BLaER1 (cell line): ENCODE results near the gene PPCDC.

Experiments
- H3K27ac ChIP-seq: shearing (Covaris generic); formaldehyde crosslinking; 2 replicates; pipeline ENCODE4 v1.8.1; 2022
- H3K27me3 ChIP-seq: shearing (Covaris generic); formaldehyde crosslinking; 2 replicates; pipeline ENCODE4 v1.8.1; 2022
- H3K36me3 ChIP-seq: shearing (Covaris generic); formaldehyde crosslinking; 2 replicates; pipeline ENCODE4 v1.8.1; 2022
- H3K4me1 ChIP-seq: shearing (Covaris generic); formaldehyde crosslinking; 2 replicates; pipeline ENCODE4 v1.8.1; 2022
- H3K4me2 ChIP-seq: shearing (Covaris generic); formaldehyde crosslinking; 2 replicates; pipeline ENCODE4 v1.8.1; 2022
- H3K4me3 ChIP-seq: shearing (Covaris generic); formaldehyde crosslinking; 2 replicates; pipeline ENCODE4 v1.8.1; 2022
- H3K9ac ChIP-seq: shearing (Covaris generic); formaldehyde crosslinking; 2 replicates; pipeline ENCODE4 v1.8.1; 2022
- H3K9me3 ChIP-seq: shearing (Covaris generic); formaldehyde crosslinking; 2 replicates; pipeline ENCODE4 v1.8.1; 2022
- H4K20me1 ChIP-seq: shearing (Covaris generic); formaldehyde crosslinking; 2 replicates; pipeline ENCODE4 v1.8.1; 2022
- Cebpa-rat ChIP-seq: shearing (Covaris generic); IDR thresholded peaks from 2 replicates; pipeline ENCODE4 v1.8.1; 2022

PPCDC gene

DNA sequence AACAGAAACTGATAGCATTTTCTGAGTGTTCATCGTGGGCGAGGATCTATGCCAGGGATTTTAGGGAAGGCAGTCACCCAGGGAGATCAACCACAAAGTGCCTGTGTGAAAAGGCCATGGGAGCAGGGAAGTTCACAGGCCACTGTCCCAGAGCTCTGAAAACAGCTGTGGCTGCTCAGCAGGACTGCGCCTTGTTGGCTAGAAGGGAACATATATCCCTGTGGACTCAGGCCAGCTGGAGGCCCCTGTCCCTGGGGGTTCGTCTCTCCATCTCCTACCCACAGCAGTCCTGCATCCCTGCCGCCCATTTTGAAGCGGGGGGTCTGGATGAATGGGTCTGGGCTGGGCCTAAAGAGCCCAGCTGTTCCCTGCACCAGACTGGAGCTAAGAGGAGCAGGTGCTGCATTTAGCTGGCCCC lies 27.8 kb downstream of the PPCDC start:
- peaks cover 57% of the 10 kb centered on the region for H3K4me1 ChIP-seq
- no peaks in the 10 kb centered on the region for H3K9me3 ChIP-seq
- no peak overlapping the region for H3K27ac ChIP-seq
- no peak overlapping the region for H3K9ac ChIP-seq
- no peaks in the 10 kb centered on the region for H3K27me3 ChIP-seq
- H3K4me3 ChIP-seq, result no peak overlapping the region
- peak overlapping the region; percentile 37 for H3K4me2 ChIP-seq
- H3K36me3 ChIP-seq, result peaks cover 18% of the 10 kb centered on the region
- TF ChIP-seq Cebpa-rat, result no peak
- H4K20me1 ChIP-seq, result peaks cover 20% of the 10 kb centered on the region; the same call in 1 of the 2 replicates

DNA sequence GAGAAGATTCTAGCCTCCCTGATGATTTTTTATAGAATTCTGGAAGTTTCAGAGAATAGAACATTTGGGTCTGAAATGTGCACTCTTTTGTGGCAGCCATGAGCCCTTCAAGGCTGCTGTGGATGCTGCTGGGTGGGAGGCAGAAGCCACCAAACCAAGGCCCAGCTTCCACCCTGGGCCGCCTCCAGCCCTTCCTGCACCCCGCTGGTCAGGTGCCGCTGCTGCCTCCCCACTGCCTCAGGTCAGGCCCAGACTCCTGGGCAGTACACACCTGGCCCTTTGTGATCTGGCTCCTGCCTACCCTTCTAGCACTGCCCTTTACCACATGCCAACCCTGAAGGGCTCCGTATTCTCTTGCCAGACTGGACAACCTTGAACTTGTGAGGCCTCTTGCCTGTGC lies 28.3 kb downstream of the PPCDC start:
- Histone ChIP-seq H4K20me1 (peaks cover 18% of the 10 kb centered on the region; the same call in 1 of the 2 replicates), H3K9ac (no peak overlapping the region), H3K4me3 (no peak overlapping the region), H3K27ac (no peak overlapping the region), H3K4me1 (peaks cover 52% of the 10 kb centered on the region), H3K9me3 (no peaks in the 10 kb centered on the region), H3K27me3 (no peaks in the 10 kb centered on the region), H3K36me3 (peaks cover 18% of the 10 kb centered on the region), H3K4me2 (no peak overlapping the region; the same call in 1 of the 2 replicates)
- TF ChIP-seq Cebpa-rat, result no peak

DNA sequence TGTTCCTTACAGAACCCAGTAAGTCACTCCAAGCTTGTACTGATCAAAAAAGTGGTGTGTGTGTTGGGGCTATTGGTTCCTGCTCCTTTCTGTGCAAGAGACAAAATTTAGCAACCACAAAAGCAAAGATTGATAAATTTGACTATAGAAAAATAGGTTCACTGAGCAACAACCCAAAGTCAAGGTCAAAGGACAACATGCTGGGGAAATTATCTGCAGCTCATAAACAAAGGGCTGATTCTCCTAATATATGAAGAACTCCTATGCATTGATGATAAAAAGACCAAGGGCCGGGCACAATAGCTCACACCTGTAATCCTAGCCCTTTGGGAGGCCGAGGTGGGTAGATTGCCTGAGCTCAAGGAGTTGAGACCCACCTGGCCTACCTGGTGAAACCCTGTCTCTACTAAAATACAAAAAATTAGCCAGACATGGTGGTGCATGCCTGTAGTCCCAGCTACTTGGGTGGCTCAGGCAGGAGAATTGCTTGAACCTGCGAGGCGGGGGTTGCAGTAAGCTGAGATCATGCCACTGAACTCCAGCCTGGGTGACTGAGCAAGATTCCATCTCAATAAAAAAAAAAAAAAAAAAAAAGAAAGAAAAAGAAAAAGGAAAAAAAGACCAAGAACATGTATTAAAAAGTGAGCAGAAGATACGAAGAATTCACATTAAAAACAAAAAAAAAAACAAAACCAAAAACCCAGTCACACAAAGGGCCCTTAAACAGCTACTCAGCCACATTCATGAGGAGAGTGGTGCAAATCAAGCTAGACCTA lies 29.8 kb downstream of the PPCDC start:
- Histone ChIP-seq H3K9ac (no peak overlapping the region), H3K4me3 (no peak overlapping the region), H3K27me3 (no peaks in the 10 kb centered on the region), H3K4me1 (peaks cover 42% of the 10 kb centered on the region), H3K9me3 (no peaks in the 10 kb centered on the region), H3K27ac (no peak overlapping the region), H3K4me2 (no peak overlapping the region), H3K36me3 (peaks cover 15% of the 10 kb centered on the region), H4K20me1 (0 out of 2 replicates have a peak, but pooled peaks cover 3% of the 10 kb centered on the region)
- no peak for TF ChIP-seq Cebpa-rat

DNA sequence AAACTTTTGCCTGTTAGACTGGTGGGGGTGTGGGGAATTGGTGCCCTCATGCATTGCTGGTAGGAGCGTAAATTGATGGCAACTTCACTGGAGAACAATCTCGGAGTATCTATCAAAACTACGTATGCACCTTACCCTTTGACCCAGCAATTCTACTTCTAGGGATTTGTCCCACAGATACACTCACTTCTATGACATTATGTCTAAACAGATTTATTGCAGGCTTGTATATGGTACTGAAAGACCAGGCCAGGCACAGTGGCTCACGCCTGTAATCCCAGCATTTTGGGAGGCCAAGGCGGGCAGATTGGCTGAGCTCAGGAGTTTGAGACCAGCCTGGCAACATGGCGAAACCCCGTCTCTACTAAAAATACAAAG lies 30.3 kb downstream of the PPCDC start:
- TF ChIP-seq Cebpa-rat, result no peak
- Histone ChIP-seq H3K4me2 (no peak overlapping the region), H3K36me3 (peaks cover 9% of the 10 kb centered on the region), H3K4me1 (peaks cover 42% of the 10 kb centered on the region), H3K9me3 (no peaks in the 10 kb centered on the region), H3K27me3 (no peaks in the 10 kb centered on the region), H4K20me1 (no peaks in the 10 kb centered on the region), H3K9ac (no peak overlapping the region), H3K27ac (no peak overlapping the region), H3K4me3 (no peak overlapping the region)

DNA sequence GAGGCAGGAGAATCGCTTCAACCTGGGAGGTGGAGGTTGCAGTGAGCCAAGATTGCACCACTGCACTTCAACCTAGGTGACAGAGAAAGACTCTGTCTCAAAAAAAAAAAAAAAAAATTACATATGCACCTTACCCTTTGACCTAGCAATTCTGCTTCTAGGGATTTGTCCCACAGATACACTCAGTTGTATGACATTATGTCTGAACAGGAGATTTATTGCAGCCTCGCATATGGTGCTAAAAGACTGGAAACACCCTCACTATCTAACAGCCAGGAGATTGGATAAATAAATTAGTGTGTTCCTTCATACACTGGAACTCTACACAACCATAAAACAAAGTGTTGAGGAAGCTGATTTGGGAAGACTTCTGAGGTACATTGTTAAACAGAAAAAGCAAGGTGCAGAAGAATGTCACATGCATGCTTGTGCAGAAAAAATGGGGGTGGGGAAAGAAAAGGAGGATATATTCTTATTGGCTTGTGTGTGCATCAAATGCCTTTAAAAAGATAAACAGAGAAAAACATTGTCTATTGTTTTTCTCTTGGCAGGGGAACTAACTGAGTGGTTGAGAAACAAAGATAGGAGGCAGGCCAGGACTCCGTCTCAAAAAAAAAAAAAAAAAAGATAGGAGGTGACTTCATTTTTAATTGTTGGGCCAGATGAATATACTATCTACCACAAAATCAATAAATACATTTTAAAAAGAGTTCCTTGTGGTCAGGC lies 30.9 kb downstream of the PPCDC start:
- H3K27me3 ChIP-seq, result no peaks in the 10 kb centered on the region
- no peak overlapping the region for H3K4me3 ChIP-seq
- H3K4me2 ChIP-seq, result no peak overlapping the region
- peaks cover 5% of the 10 kb centered on the region; the same call in 1 of the 2 replicates for H3K36me3 ChIP-seq
- no peaks in the 10 kb centered on the region for H3K9me3 ChIP-seq
- TF ChIP-seq Cebpa-rat, result no peak
- peaks cover 38% of the 10 kb centered on the region for H3K4me1 ChIP-seq
- no peaks in the 10 kb centered on the region for H4K20me1 ChIP-seq
- H3K27ac ChIP-seq, result no peak overlapping the region
- H3K9ac ChIP-seq, result no peak overlapping the region

DNA sequence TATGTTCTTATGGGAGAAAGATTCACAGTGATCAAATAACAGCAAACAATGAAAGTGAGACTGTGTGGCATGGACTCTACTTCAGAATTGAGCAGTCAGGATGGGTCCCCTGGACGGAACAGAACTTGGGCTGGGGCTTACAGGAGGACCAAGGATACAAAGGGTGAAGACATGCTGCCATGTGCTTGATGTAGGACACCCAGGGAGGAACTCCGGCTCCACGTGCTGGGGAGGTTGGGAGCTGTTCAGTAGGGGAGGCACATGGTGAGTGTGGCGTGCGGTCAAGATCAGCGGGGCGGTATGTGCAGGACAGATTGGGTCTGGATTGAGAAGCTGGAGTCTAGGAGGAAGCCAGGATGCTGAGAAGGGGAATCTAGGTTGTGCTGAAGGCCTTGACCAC lies 32.6 kb downstream of the PPCDC start:
- Histone ChIP-seq H3K27ac (no peak overlapping the region), H3K4me2 (no peak overlapping the region), H4K20me1 (no peaks in the 10 kb centered on the region), H3K4me3 (no peak overlapping the region), H3K9me3 (no peaks in the 10 kb centered on the region), H3K27me3 (no peaks in the 10 kb centered on the region), H3K36me3 (no peaks in the 10 kb centered on the region), H3K9ac (no peak overlapping the region), H3K4me1 (peaks cover 24% of the 10 kb centered on the region)
- no peak for TF ChIP-seq Cebpa-rat

DNA sequence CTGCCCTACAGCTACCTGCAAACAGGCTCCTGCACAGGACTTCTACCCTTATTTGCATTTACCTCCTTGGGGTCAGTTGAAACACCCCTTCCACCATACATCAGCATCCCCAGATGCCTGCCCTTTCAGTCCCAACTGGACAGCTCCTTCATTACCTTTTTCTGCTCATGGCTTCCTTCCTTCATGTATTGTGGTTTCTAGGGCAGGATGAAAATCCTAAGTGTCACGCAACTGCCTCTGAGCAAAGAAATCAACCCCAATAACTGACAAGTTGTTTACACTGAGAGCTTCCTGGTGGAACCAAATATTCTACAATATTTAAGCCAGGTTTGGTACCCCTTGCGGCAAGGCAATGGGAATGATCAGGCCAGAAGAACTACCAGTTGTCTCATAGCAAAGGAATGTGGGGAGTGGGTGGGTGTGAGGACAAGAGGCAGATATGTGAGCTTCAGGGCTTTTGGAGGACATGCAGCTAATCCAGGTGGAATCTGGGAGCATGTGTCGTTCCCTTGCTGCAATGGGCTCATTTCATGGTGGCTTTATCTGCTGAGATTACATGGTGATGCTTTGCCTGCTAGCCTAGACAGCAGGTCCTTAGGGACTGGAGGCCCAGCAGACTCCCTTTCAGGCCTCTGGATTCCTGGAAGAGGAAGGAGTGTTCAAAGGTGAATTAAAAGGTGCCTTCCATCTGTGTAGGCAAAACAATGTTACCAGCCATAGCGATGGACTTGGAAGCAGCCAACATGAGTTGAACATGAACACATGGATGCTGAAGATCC lies 34.9 kb downstream of the PPCDC start:
- no peak for TF ChIP-seq Cebpa-rat
- no peak overlapping the region for H3K9ac ChIP-seq
- H4K20me1 ChIP-seq, result no peaks in the 10 kb centered on the region
- peaks cover 21% of the 10 kb centered on the region for H3K4me1 ChIP-seq
- peak overlapping the region; percentile 66 for H3K4me2 ChIP-seq
- no peaks in the 10 kb centered on the region for H3K27me3 ChIP-seq
- H3K36me3 ChIP-seq, result no peaks in the 10 kb centered on the region
- no peaks in the 10 kb centered on the region for H3K9me3 ChIP-seq
- no peak overlapping the region for H3K4me3 ChIP-seq
- H3K27ac ChIP-seq, result no peak overlapping the region

DNA sequence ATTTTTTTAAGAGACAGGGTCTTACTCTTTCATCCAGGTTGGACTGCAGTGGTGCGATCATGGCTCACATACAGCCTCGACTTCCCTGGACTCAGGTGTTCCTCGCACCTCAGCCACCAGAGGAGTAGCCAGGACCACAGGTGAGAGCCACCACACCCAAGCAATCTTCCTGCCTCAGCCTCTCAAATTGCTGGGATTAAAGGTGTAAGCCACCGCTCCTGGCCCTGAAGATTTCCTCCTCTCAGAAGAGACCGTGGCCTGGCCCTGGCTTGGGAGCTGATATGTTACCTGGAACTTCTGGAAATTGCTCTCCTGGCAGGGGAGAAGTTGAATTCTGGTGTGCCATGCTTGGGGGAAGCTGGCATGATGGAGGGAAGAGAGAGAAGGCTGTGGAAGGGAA lies 36.2 kb downstream of the PPCDC start:
- Histone ChIP-seq H3K9ac (no peak overlapping the region), H3K4me2 (no peak overlapping the region), H3K4me1 (peaks cover 21% of the 10 kb centered on the region), H4K20me1 (no peaks in the 10 kb centered on the region), H3K27me3 (no peaks in the 10 kb centered on the region), H3K4me3 (no peak overlapping the region), H3K9me3 (no peaks in the 10 kb centered on the region), H3K27ac (no peak overlapping the region), H3K36me3 (no peaks in the 10 kb centered on the region)
- TF ChIP-seq Cebpa-rat, result no peak

DNA sequence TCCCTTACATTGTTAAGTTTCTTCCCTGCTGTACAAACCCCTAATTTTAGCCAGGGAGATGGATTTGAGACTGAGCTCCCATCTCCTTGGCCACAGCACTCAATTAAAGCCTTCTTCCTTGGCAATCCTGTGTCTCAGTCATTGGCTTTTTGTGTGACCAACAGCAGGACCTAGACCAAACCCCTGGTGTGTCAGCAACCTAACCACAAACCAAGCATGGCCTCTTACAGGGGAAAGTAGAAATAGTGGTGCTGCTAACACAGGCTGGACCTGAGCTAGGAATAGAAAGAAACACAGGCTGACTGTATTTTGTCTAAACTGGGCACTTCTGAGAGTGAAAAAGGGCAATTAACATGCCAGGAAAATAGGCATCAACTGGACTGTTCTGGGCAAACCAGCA lies 37.9 kb downstream of the PPCDC start:
- no peaks in the 10 kb centered on the region for H3K36me3 ChIP-seq
- H4K20me1 ChIP-seq, result no peaks in the 10 kb centered on the region
- no peak overlapping the region for H3K4me3 ChIP-seq
- H3K27me3 ChIP-seq, result no peaks in the 10 kb centered on the region
- H3K4me1 ChIP-seq, result peaks cover 34% of the 10 kb centered on the region
- no peaks in the 10 kb centered on the region for H3K9me3 ChIP-seq
- no peak for TF ChIP-seq Cebpa-rat
- no peak overlapping the region for H3K9ac ChIP-seq
- H3K27ac ChIP-seq, result no peak overlapping the region
- peak overlapping the region; percentile 14; the same call in 1 of the 2 replicates for H3K4me2 ChIP-seq
